ENCODE results near the gene METTL14.

METTL14 gene

GRCh38 chr4:118734491-118735205 lies 49.5 kb downstream of the METTL14 start:
- FAIRE-seq, result no peak

- no peak for FAIRE-seq
Measured at GRCh38 chr4:118736900-118737299, 51.7 kb downstream of the METTL14 start.

- no peak for FAIRE-seq
Measured at GRCh38 chr4:118738090-118738489, 52.9 kb downstream of the METTL14 start.

- no peak for FAIRE-seq
Measured at GRCh38 chr4:118739022-118739713, 54.0 kb downstream of the METTL14 start.

- peak; percentile 99 for FAIRE-seq
Measured at GRCh38 chr4:118740869-118741268, 55.7 kb downstream of the METTL14 start.

GRCh38 chr4:118741301-118741855 lies 56.2 kb downstream of the METTL14 start:
- no peak for FAIRE-seq

- FAIRE-seq, result no peak
Measured at GRCh38 chr4:118742050-118742449, 56.9 kb downstream of the METTL14 start.

GRCh38 chr4:118743867-118744266 lies 58.7 kb downstream of the METTL14 start:
- FAIRE-seq, result no peak

GRCh38 chr4:118745357-118745756 lies 60.2 kb downstream of the METTL14 start:
- FAIRE-seq, result no peak

- no peak for FAIRE-seq
Measured at GRCh38 chr4:118746251-118746919, 61.2 kb downstream of the METTL14 start.

GRCh38 chr4:118749347-118749988 lies 64.3 kb downstream of the METTL14 start:
- no peak for FAIRE-seq

GRCh38 chr4:118751629-118752323 lies 66.6 kb downstream of the METTL14 start:
- no peak for FAIRE-seq

- FAIRE-seq, result peak; percentile 83
Measured at GRCh38 chr4:118752551-118752950, 67.4 kb downstream of the METTL14 start.

GRCh38 chr4:118753096-118753495 lies 67.9 kb downstream of the METTL14 start:
- FAIRE-seq, result peak; percentile 45

- FAIRE-seq, result peak; percentile 29
Measured at GRCh38 chr4:118753685-118754084, 68.5 kb downstream of the METTL14 start.

GRCh38 chr4:118754890-118755289 lies 69.7 kb downstream of the METTL14 start:
- no peak for FAIRE-seq

- no peak for FAIRE-seq
Measured at GRCh38 chr4:118755438-118756226, 70.4 kb downstream of the METTL14 start.

- no peak for FAIRE-seq
Measured at GRCh38 chr4:118756429-118756828, 71.2 kb downstream of the METTL14 start.

GRCh38 chr4:118756958-118757357 lies 71.8 kb downstream of the METTL14 start:
- FAIRE-seq, result peak; percentile 81

- peak; percentile 98 for FAIRE-seq
Measured at GRCh38 chr4:118757761-118758251, 72.6 kb downstream of the METTL14 start.

GRCh38 chr4:118758293-118758692 lies 73.1 kb downstream of the METTL14 start:
- no peak for FAIRE-seq

Measured in endometrium (tissue), 2 donors.